Measurements from ENCODE around the gene TSHB. TPM values are rescaled to one million over a fixed set of nuclear protein-coding genes. Genes with fewer than 3 reads are reported as not detected.

The TSHB gene
- polyA plus RNA-seq, 1 donor from 2014 or later: not detected

DNA sequence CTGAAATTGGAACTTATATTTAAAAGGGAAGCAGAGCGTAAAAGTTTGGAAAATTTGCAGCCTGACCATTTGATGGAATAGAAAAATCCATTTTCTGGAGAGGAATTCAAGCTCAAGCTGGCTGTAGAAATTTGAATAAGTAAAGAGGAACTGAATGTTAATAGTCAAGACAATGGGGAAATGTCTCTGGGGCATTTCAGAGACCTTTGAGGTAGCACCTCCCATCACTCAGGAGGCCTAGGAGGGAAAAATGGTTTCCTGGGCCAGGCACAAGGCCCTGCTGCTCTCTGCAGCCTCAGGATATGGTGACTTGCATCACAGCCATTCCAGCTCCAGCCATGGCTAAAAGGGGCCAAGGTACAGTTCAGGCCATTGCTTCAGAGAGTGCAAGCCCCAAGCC, 17.6 kb upstream of the TSHB start:
- H3K9me2 ChIP-seq (ENCODE audit: insufficient read depth, low read length): no peaks in the 10 kb centered on the region
- H2AFZ ChIP-seq (ENCODE audit: low read depth, low read length): no peak overlapping the region
- no peaks in the 10 kb centered on the region for H3F3A ChIP-seq (ENCODE audit: insufficient read depth, low read length, poor library complexity, severe bottlenecking)
- H3K9ac ChIP-seq (ENCODE audit: low read length): no peak overlapping the region
- no peaks in the 10 kb centered on the region for H3K9me3 ChIP-seq (ENCODE audit: low read length)
- H3K79me2 ChIP-seq (replicated peaks; ENCODE audit: insufficient read depth, low read length): no peaks in the 10 kb centered on the region
- H4K20me1 ChIP-seq (ENCODE audit: insufficient read depth): no peaks in the 10 kb centered on the region
- H3K36me3 ChIP-seq (ENCODE audit: insufficient read depth, low read length): no peaks in the 10 kb centered on the region
- no peaks in the 10 kb centered on the region for H3K27me3 ChIP-seq (ENCODE audit: insufficient read depth, low read depth, low read length)
- H3K27ac ChIP-seq (ENCODE audit: low read length): no peak overlapping the region
- no peak for TF ChIP-seq MXI1 (conservative IDR thresholded peaks at IDR 0.05; ENCODE audit: poor library complexity, severe bottlenecking)
- TF ChIP-seq, protein P1, sequence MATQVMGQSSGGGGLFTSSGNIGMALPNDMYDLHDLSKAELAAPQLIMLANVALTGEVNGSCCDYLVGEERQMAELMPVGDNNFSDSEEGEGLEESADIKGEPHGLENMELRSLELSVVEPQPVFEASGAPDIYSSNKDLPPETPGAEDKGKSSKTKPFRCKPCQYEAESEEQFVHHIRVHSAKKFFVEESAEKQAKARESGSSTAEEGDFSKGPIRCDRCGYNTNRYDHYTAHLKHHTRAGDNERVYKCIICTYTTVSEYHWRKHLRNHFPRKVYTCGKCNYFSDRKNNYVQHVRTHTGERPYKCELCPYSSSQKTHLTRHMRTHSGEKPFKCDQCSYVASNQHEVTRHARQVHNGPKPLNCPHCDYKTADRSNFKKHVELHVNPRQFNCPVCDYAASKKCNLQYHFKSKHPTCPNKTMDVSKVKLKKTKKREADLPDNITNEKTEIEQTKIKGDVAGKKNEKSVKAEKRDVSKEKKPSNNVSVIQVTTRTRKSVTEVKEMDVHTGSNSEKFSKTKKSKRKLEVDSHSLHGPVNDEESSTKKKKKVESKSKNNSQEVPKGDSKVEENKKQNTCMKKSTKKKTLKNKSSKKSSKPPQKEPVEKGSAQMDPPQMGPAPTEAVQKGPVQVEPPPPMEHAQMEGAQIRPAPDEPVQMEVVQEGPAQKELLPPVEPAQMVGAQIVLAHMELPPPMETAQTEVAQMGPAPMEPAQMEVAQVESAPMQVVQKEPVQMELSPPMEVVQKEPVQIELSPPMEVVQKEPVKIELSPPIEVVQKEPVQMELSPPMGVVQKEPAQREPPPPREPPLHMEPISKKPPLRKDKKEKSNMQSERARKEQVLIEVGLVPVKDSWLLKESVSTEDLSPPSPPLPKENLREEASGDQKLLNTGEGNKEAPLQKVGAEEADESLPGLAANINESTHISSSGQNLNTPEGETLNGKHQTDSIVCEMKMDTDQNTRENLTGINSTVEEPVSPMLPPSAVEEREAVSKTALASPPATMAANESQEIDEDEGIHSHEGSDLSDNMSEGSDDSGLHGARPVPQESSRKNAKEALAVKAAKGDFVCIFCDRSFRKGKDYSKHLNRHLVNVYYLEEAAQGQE (IDR thresholded peaks at IDR 0.05; ENCODE audit: borderline replicate concordance): no peak
- TF ChIP-seq EP300 (conservative IDR thresholded peaks at IDR 0.05; ENCODE audit: poor library complexity, severe bottlenecking): no peak
- no peak for TF ChIP-seq RAD21 (conservative IDR thresholded peaks at IDR 0.05)
- no peak overlapping the region for H3K4me3 ChIP-seq (ENCODE audit: low read length)
- no peak overlapping the region for H3K4me2 ChIP-seq (ENCODE audit: low read length)

DNA sequence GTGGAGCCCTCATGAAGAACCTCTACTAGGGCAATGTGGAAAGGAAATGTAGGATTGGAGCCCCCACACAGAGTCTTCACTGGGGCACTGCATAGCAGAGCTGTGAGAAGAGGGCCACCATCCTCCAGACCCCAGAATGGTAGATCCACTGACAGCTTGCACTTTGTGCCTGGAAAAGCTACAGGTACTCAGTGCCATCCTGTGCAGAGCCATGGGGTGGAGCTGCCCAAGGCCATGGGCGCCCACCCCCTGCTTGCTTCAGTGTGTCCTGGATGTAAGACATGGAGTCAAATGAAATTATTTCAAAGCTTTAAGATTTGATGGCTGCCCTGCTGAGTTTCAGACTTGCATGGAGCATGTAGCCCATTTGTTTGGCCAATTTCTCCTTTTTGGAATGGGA, 17.2 kb upstream of the TSHB start:
- Histone ChIP-seq H3K27ac (ENCODE audit: low read length) (no peak overlapping the region), H3K9me2 (ENCODE audit: insufficient read depth, low read length) (no peaks in the 10 kb centered on the region), H3K9me3 (ENCODE audit: low read length) (no peaks in the 10 kb centered on the region), H3K27me3 (ENCODE audit: insufficient read depth, low read depth, low read length) (no peaks in the 10 kb centered on the region), H3K9ac (ENCODE audit: low read length) (no peak overlapping the region), H3K36me3 (ENCODE audit: insufficient read depth, low read length) (no peaks in the 10 kb centered on the region), H3K4me3 (ENCODE audit: low read length) (no peak overlapping the region), H3K4me2 (ENCODE audit: low read length) (no peak overlapping the region), H4K20me1 (ENCODE audit: insufficient read depth) (no peaks in the 10 kb centered on the region), H3K79me2 (replicated peaks; ENCODE audit: insufficient read depth, low read length) (no peaks in the 10 kb centered on the region), H3F3A (ENCODE audit: insufficient read depth, low read length, poor library complexity, severe bottlenecking) (no peaks in the 10 kb centered on the region), H2AFZ (ENCODE audit: low read depth, low read length) (no peak overlapping the region)
- TF ChIP-seq CTCF (IDR thresholded peaks at IDR 0.05; ENCODE audit: poor library complexity, severe bottlenecking) (no peak), EZH2 (IDR thresholded peaks at IDR 0.05; ENCODE audit: borderline replicate concordance, insufficient read depth, low read length, poor library complexity, severe bottlenecking) (no peak), MXI1 (conservative IDR thresholded peaks at IDR 0.05; ENCODE audit: poor library complexity, severe bottlenecking) (no peak), POLR2AphosphoS5 (IDR thresholded peaks at IDR 0.05) (no peak), EP300 (conservative IDR thresholded peaks at IDR 0.05; ENCODE audit: poor library complexity, severe bottlenecking) (no peak), SMC3 (conservative IDR thresholded peaks at IDR 0.05; ENCODE audit: poor library complexity) (no peak), RAD21 (conservative IDR thresholded peaks at IDR 0.05) (no peak), TAF1 (IDR thresholded peaks at IDR 0.05; ENCODE audit: low read depth) (no peak)
- TF ChIP-seq, protein P1 (IDR thresholded peaks at IDR 0.05; ENCODE audit: borderline replicate concordance): no peak

Measured in neural cell (in vitro differentiated cells).